GM18499 (cell line): ENCODE measurements around the gene AKT1.

ENCODE experiments used
- ATAC-seq: cut with Tn5 transposase; IDR thresholded peaks from one replicate; pipeline ENCODE4 v1.9.1; 2021; ENCODE audit warnings: moderate number of reproducible peaks; ENCODE audit not compliant: insufficient read depth, unreplicated experiment

Gene AKT1

DNA sequence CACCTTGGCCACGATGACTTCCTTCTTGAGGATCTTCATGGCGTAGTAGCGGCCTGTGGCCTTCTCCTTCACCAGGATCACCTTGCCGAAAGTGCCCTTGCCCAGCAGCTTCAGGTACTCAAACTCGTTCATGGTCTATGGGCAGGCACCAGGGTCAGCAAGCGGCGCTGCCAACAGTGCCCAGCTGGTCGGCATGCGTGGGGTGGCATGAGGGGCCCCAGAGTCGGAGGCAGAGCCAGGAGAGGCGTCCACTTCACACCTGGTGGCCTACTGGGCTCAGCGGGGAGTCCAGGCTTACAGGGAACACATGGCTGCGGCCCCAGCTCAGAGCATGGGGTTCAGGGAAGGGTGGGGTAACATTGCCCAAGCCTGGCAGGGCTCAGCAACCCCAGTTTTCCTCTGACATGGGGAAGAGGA, 20.5 kb downstream of the AKT1 start:
- ATAC-seq = no peak

DNA sequence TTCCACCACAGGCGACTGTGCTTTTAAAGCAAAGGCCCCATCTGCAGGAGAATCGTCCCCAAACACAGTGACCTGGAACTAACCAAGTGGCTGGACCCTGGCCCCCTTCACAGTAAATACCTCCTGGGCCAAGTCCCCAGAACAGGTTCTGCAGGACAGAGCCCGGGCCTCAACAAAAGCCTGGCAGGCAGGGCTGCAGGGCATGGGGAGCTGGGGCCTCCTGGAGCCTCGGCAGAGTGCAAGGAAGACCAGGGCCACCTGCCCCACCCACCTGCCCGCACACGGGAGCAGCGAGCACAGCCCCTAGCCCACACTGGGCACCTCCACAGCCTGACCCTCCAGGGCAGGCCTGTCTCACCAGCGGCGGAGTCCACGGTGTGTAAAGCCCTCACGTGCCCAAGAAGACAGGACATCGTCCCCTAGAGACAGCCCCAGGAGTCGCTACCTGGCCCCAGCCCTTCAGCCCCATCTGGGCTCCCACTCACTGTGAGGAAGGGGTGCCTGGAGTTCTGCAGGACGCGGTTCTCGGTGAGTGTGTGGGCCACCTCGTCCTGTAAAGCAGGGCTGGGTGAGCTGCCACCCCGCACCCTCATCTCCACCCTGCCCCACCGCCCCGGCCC, 21.0 kb downstream of the AKT1 start:
- ATAC-seq = no peak

GRCh38 chr14:104773505-104774452, 21.8 kb downstream of the AKT1 start:
- ATAC-seq = no peak

- no peak for ATAC-seq
Measured at GRCh38 chr14:104772707-104773504, 22.6 kb downstream of the AKT1 start.

DNA sequence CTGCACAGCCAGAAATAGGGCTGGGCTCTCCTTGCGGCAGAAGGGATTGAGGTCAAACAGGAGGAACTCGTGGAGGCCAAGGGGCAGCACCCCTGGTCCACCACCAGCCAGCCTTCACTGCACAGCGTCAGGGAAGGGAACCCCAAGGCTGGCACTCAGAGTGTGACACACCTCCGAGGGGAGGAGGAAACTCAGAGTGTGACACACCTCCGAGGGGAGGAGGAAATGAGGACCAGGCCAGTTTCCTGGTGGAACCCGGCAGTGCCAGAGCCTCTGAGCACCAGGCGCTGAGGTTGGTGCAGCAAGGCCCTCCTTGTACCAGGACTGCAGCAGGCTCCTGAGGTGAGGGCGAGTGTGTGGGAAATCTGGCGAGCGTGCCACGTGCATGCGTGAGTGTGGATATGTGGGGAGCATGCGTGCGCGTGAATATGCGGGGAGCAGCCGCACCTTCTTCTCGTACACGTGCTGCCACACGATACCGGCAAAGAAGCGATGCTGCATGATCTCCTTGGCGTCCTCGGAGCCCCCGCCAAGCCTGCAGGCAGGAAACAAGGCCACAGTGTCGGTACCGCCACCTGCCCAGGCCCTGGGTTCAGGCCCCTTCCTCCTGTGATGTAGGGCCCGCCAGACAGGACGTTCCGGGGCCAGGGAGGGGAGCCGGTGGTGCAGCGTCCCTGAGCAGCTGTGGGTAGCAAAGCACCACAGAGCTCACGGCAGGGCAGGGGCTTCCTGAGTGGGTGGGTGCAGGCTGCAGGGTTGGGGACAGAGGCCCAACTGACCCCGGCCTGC, 23.4 kb downstream of the AKT1 start:
- ATAC-seq = no peak

- no peak for ATAC-seq
Measured at GRCh38 chr14:104771374-104771773, 24.2 kb downstream of the AKT1 start.

DNA sequence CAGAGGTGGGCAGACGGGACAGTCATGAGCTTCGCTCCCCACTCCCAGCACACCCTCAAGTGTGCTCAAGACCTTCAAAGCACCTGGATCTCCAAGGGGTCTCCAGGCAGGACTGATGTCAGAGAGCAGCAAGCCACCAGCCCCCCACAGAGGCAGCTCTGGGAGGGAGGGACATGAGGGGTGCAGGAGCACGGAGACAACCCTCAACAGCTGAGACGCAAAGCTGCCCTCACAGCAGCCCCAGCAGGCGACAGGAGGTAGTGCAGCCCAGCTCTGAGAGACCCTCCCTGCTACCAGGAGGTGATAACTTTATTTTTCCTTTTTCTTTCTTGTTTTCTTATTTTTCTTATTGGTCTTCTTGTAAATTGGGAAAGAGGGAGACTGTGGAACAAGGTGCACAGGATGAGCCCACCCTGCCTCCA, 24.7 kb downstream of the AKT1 start:
- no peak for ATAC-seq

- ATAC-seq = no peak
Measured at GRCh38 chr14:104770072-104770579, 25.4 kb downstream of the AKT1 start.

- ATAC-seq = no peak
Measured at GRCh38 chr14:104769324-104770071, 26.1 kb downstream of the AKT1 start.

DNA sequence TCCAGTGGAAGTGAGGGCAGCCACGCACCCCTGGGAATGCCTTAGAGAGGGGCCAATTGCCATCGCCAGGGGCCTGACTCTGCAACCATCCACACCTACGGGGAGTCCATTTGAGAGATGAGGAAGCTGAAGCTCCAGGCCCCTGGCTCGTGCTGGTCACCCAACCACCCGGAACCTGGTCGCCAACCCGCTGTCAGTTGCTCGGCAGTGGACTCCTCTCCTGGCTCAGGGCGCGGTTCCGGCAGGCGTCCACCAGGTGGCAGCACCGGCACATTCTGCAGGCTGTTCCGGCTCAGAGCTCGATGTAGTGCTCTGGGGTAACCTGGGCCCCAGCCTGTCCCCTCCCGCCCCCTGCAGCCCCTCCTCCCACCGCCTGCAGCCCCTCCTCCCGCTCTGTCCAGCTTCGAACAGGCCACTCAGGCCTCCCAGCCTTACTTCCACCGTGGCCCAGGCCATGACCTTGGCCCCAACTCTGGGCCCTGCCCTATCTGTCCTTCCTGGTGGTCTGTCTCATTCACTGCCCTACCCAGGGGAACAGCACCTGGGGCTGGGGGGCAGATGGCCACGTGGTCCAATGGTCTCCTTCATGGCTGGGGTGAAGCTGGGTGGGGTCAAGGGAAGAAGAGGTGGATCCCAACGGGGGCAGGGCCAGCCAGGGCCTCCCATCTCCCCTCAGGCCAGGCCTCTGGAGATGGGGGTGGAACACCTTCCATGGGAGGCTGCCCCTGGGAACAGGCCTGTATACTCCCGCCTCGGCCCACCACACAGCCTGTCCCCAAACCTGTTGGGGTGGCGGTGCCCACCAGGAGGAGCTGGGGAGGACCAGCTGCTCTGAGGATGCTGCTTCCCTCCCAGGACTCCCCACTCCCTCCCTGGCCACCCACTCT, 26.9 kb downstream of the AKT1 start:
- no peak for ATAC-seq

GRCh38 chr14:104767634-104767918, 28.0 kb downstream of the AKT1 start:
- no peak for ATAC-seq

DNA sequence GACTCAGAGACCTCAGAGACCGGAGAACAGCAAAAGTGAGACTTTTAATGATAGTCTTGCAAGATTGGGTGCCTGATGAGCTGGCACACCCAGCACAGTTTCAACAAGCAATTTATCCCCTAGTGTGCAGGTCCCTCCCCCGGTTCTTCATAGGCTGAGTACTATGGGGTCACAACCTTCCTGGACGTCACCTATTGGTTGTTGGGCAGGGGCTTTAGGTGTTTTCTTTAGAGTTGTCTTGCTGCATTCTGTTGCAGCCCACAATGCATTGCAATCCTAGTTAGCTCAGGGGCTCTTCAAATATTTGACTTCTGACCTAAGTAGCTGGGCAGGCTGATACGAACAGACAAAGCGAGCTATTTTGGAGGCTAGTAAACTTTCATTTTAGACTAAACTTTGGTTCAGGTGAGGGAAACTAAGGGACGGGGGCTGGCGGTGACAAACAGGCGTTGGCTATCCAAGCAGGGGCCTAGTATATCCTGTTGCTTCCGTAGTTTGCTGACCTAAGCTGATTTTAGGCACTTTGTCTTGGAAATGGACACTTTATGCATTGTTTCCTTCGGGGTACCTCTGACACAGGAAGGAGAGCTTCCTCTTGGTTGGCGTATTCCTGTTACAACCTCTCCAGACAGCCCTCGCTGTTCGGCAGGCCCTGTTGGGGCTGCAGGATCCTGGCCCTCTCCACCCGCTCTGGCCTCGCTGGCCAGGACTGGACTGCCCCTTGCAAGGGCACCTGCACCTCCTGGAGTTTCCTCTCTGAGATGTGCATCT, 28.5 kb downstream of the AKT1 start:
- ATAC-seq = no peak

- no peak for ATAC-seq
Measured at GRCh38 chr14:104766256-104766862, 29.2 kb downstream of the AKT1 start.

DNA sequence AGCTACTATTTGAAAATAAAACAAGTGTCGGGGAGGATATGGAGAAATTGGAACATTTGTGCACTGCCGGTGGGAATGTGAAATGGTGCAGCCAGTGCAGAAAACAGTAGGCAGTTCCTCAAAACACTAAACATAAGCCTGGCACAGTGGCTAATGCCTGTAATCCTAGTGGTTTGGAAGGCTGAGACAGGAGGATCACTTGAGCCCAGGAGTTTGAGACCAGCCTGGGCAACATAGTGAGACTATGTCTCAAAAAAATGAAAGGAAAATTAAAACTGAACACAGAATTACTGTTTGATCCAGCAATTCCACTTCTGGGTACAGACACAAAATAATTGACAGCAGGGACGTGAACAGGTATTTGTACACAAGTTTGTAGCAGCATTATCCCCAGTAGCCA, 30.0 kb downstream of the AKT1 start:
- no peak for ATAC-seq

DNA sequence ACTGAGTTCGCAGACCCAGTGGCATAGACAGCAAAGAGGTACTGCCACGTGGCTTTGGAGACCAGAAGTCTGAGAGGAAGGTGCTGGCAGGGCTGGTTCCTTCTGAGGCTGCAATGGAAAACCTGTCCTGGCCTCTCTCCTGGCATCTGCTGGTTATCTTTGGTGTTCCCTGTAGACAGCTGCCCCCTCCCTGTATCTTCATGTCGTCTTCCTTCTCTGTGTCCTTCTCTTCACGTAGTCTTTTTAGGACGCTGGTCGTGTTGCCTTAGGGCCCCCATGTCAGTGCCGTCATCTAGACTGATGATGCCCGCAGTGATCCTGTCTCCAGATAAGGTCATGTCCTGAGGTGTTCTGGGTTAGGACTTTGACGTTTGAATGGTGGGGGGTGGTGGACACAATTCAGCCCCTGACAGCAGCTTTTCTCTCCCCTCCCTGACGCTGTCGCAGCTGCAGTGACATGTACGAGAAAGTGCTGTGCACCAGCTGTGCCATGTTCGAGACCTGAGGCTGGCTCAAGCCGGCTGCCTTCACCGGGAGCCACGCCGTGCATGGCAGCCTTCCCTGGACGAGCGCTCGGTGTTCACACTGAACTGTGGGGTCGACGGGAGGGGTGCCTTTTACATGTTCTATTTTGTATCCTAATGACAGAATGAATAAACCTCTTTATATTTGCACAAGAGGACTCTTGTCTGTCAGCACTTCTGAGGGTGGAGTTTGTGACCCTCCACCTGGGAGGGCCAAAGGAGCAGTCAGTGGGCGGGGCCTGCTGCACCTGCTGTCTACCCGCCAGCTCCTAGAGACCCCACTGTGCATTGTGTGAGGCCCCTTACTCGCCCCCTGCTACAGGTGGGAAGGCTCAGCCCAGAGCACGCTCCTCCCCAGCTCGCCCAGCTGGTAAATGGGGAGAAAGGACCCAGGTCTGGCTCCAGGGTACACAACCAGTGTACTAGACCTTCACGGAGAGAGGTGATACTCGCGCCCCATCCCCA, 36.3 kb downstream of the AKT1 start:
- ATAC-seq = no peak
